Caco-2 (cell line): ENCODE measurements around the gene TVP23A. TPM values are rescaled to one million over a fixed set of nuclear protein-coding genes. Genes with fewer than 3 reads are reported as not detected.
A peak's percentile ranks its signal among the peaks of the same experiment; 100 is the strongest.
"Not testable (repeated sequence)": the region's sequence is repeated elsewhere in the genome, so short reads cannot be mapped to it uniquely, and the experiment has no call there.

Experiments
- BruUV-seq: library from RNA; stranded (reverse); fragments of 400-500 nt; replicated peaks from 2 replicates; lab custom pipeline; 2021; lab: Mats Ljungman, UMichigan
- CTCF ChIA-PET: fragments of 300-600 bp; sonication (Branson Sonifier 250); formaldehyde crosslinking; loops from one replicate; lab custom pipeline; 2022; ENCODE audit warnings: antibody characterized with exemption; lab: Charles Lee
- POLR2A ChIA-PET: fragments of 300-600 bp; sonication (Branson Sonifier 250); formaldehyde crosslinking; loops from one replicate; lab custom pipeline; 2022; ENCODE audit warnings: antibody characterized with exemption; lab: Charles Lee
- DNase-seq, 2 experiments: peaks; one replicate each; pipeline versions ENCODE4 v3.0.0 to v3.0.0-alpha.2; 2020 to 2022
- H3K27me3 ChIP-seq: replicated peaks from 2 replicates; pipeline ENCODE4 v1.6.0; 2011; ENCODE audit warnings: low read length; ENCODE audit not compliant: control insufficient read depth, insufficient read depth
- H3K36me3 ChIP-seq: 2 replicates; pipeline ENCODE4 v1.5.1; 2011; ENCODE audit warnings: low read length; ENCODE audit not compliant: control insufficient read depth, insufficient read depth
- H3K4me1 ChIP-seq: fragments of 250-450 bp; sonication (Bioruptor Pico); 2 replicates; pipeline ENCODE4 v1.5.1; 2020; ENCODE audit warnings: mild to moderate bottlenecking
- H3K4me3 ChIP-seq: 2 replicates; pipeline ENCODE4 v1.5.1; 2011; ENCODE audit warnings: low read depth, mild to moderate bottlenecking, control low read depth, low read length
- H3K9me3 ChIP-seq: fragments of 250-450 bp; sonication (Bioruptor Pico); 2 replicates; pipeline ENCODE4 v1.5.1; 2020; ENCODE audit warnings: mild to moderate bottlenecking, moderate library complexity
- H3K27ac Mint-ChIP-seq: one replicate; pipeline ENCODE4 v1.8.0; 2022; ENCODE audit warnings: mixed read lengths; ENCODE audit not compliant: unreplicated experiment
- H3K27me3 Mint-ChIP-seq: one replicate; pipeline ENCODE4 v1.8.0; 2022; ENCODE audit warnings: mixed read lengths; ENCODE audit not compliant: insufficient read depth, unreplicated experiment
- H3K36me3 Mint-ChIP-seq: one replicate; pipeline ENCODE4 v1.8.0; 2022; ENCODE audit warnings: mild to moderate bottlenecking, mixed read lengths; ENCODE audit not compliant: insufficient read depth, unreplicated experiment
- H3K4me1 Mint-ChIP-seq: one replicate; pipeline ENCODE4 v1.8.0; 2022; ENCODE audit warnings: low read depth, mixed read lengths; ENCODE audit not compliant: unreplicated experiment
- H3K4me3 Mint-ChIP-seq: one replicate; pipeline ENCODE4 v1.8.0; 2022; ENCODE audit warnings: mild to moderate bottlenecking, moderate library complexity, mixed read lengths; ENCODE audit not compliant: unreplicated experiment
- H3K9me3 Mint-ChIP-seq: one replicate; pipeline ENCODE4 v1.8.0; 2022; ENCODE audit warnings: mixed read lengths; ENCODE audit not compliant: unreplicated experiment
- intact Hi-C: fragments of 100-400 bp; cut with micrococcal nuclease; formaldehyde crosslinking; loops from one replicate; pipeline ENCODE4 v1.10.0; 2022; ENCODE audit not compliant: unreplicated experiment
- total RNA-seq: library from RNA; stranded (reverse); gene quantifications from 2 replicates; pipeline ENCODE4 v1.2.3, GENCODE V29; 2022
- TF ChIP-seq, protein P1 (sequence below), 2 experiments: fragments of 200-600 bp in 1 of 2; IDR thresholded peaks; 1 replicate in 1 of 2; 2 replicates in 1 of 2; pipeline versions ENCODE4 v1.5.1 to v1.8.0; 2011 to 2022; ENCODE audit warnings: antibody characterized with exemption in 1 of 2, control low read depth in 1 of 2, inconsistent platforms in 1 of 2, low read depth in 1 of 2, low read length in 1 of 2, mild to moderate bottlenecking in 1 of 2, moderate library complexity in 1 of 2; ENCODE audit not compliant: insufficient read depth in 1 of 2, severe bottlenecking in 1 of 2, unreplicated experiment in 1 of 2

Gene TVP23A
- total RNA-seq, 1 experiment from 2014 or later, result not detected

DNA sequence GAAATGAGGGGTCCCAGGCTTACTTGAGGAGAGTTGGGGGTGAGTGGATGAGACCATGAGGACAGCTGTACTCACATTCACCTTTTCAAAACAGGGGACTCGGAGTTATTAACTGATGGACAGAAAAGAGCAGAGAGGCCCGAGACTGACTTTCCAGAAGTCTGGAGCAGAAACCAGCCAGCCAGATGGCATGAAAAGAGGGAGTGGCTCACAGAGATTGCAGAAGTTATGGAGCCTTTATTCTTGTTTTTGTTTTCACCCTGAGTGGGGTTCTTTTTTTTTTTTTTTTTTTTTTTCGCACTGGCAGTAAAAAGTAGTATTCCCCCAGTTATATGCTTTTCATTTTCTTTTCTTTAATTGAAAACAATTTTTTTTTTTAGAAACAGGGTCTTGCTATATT, 18.9 kb downstream of the TVP23A start:
- Mint-ChIP-seq H3K4me1 (no peaks in the 10 kb centered on the region), H3K36me3 (no peaks in the 10 kb centered on the region), H3K4me3 (no peak overlapping the region), H3K9me3 (no peaks in the 10 kb centered on the region), H3K27ac (no peak overlapping the region), H3K27me3 (no peaks in the 10 kb centered on the region)
- H3K36me3 ChIP-seq, result no peaks in the 10 kb centered on the region
- POLR2A ChIA-PET, result no interaction called here
- H3K9me3 ChIP-seq, result no peaks in the 10 kb centered on the region
- no peaks in the 10 kb centered on the region for H3K4me1 ChIP-seq
- intact Hi-C loops, result no loop called here
- H3K27me3 ChIP-seq, result no peaks in the 10 kb centered on the region
- TF ChIP-seq, protein P1, sequence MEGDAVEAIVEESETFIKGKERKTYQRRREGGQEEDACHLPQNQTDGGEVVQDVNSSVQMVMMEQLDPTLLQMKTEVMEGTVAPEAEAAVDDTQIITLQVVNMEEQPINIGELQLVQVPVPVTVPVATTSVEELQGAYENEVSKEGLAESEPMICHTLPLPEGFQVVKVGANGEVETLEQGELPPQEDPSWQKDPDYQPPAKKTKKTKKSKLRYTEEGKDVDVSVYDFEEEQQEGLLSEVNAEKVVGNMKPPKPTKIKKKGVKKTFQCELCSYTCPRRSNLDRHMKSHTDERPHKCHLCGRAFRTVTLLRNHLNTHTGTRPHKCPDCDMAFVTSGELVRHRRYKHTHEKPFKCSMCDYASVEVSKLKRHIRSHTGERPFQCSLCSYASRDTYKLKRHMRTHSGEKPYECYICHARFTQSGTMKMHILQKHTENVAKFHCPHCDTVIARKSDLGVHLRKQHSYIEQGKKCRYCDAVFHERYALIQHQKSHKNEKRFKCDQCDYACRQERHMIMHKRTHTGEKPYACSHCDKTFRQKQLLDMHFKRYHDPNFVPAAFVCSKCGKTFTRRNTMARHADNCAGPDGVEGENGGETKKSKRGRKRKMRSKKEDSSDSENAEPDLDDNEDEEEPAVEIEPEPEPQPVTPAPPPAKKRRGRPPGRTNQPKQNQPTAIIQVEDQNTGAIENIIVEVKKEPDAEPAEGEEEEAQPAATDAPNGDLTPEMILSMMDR (IDR thresholded peaks at IDR 0.05; ENCODE audit: insufficient read depth in 1 of 2, low read depth in 1 of 2, low read length in 1 of 2, severe bottlenecking in 1 of 2, unreplicated experiment in 1 of 2), result no peak
- CTCF ChIA-PET, result no interaction called here
- no peak for DNase-seq
- BruUV-seq, result no TSS peak
- H3K4me3 ChIP-seq, result no peak overlapping the region

DNA sequence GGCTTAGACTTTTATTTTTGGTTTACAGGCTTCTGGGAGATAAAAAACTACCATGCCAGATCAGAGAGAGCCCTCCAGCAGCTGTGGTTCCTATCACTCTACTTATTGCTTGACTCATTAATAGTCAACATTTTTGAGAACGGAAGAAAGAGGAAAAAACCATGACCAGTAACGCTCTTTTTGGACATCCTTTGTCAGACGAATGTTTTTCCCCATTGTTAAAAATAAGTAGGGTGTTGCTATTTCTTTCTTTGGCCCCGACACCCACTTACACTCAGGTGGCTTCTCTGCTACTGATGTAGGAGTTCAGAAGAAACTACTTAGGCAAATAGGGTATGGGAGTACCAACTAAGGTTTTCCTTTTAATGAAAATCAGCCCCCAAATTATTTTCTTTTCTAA, 27.5 kb downstream of the TVP23A start:
- no peak overlapping the region for H3K4me3 ChIP-seq
- no peaks in the 10 kb centered on the region for H3K27me3 ChIP-seq
- peaks cover 7% of the 10 kb centered on the region for H3K4me1 Mint-ChIP-seq
- 0 out of 2 replicates have a peak, but pooled peaks cover 8% of the 10 kb centered on the region for H3K4me1 ChIP-seq
- no peaks in the 10 kb centered on the region for H3K36me3 ChIP-seq
- H3K4me3 Mint-ChIP-seq, result no peak overlapping the region
- H3K9me3 Mint-ChIP-seq, result peaks cover 9% of the 10 kb centered on the region
- TF ChIP-seq, protein P1 (IDR thresholded peaks at IDR 0.05; ENCODE audit: insufficient read depth in 1 of 2, low read depth in 1 of 2, low read length in 1 of 2, severe bottlenecking in 1 of 2, unreplicated experiment in 1 of 2), result no peak
- POLR2A ChIA-PET, result no interaction called here
- no peaks in the 10 kb centered on the region for H3K9me3 ChIP-seq
- H3K27ac Mint-ChIP-seq, result no peak overlapping the region
- H3K27me3 Mint-ChIP-seq, result no peaks in the 10 kb centered on the region
- CTCF ChIA-PET, result no interaction called here
- no TSS peak for BruUV-seq
- no peaks in the 10 kb centered on the region for H3K36me3 Mint-ChIP-seq
- no peak for DNase-seq
- intact Hi-C loops, result no loop called here

DNA sequence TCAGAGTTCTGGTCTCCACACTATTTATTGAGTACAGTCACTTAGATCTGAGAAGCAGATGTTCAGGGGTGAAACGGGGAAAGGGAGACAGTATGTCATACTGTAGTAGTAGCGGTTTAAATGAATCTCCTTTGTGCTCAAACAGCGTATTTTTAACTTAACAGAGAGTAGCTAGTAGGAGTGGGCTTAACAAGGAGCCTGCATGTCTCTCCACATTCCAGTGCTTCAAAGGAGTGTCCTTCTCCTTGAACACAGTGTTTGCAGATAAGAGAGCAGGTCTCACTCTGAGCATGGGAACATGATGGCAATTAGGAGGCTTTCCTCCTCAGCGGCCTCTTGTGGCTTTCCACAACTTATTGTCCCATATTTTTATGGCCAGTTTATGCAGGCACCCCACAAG, 30.0 kb downstream of the TVP23A start:
- H3K36me3 Mint-ChIP-seq, H3K27ac Mint-ChIP-seq, BruUV-seq, H3K4me1 Mint-ChIP-seq, POLR2A ChIA-PET, H3K9me3 Mint-ChIP-seq, H3K4me3 ChIP-seq, H3K4me1 ChIP-seq, H3K9me3 ChIP-seq, H3K4me3 Mint-ChIP-seq, H3K36me3 ChIP-seq, H3K27me3 ChIP-seq, H3K27me3 Mint-ChIP-seq, intact Hi-C loops: not testable (repeated sequence)
- CTCF ChIA-PET, result interaction anchor here (0.9 kb wide), 1 partner anchor 162 kb away, joined by 4 read pairs; no protein-coding TSS in a partner anchor
- peak; percentile 37 to 38 for DNase-seq

DNA sequence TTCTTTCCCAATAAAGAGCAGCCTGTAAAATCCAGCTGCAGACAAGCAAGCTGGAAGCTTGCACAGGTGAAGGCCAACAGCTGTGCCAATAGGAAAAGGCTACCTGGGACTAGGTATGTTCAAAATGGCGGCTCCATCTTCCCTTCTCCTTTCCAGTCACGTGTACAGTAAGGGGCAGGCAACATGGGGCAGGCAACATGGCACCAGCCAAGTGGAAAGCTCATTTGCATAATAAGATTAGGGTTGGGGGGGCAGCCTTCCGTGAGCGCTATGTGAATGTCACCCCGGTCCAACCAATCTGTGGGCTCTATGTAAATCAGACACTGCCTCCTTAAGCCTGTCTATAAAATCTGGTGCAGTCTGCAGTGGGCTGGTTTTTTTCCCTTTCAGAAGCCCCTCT, 31.3 kb downstream of the TVP23A start:
- H3K27ac Mint-ChIP-seq, result no peak overlapping the region
- H3K4me1 Mint-ChIP-seq, result peaks cover 7% of the 10 kb centered on the region
- Histone ChIP-seq H3K4me3 (no peak overlapping the region), H3K9me3 (no peaks in the 10 kb centered on the region), H3K4me1 (0 out of 2 replicates have a peak, but pooled peaks cover 8% of the 10 kb centered on the region), H3K27me3 (no peaks in the 10 kb centered on the region), H3K36me3 (no peaks in the 10 kb centered on the region)
- no peaks in the 10 kb centered on the region for H3K36me3 Mint-ChIP-seq
- peaks cover 6% of the 10 kb centered on the region for H3K9me3 Mint-ChIP-seq
- no TSS peak for BruUV-seq
- DNase-seq, result no peak
- CTCF ChIA-PET, result no interaction called here
- no peak overlapping the region for H3K4me3 Mint-ChIP-seq
- TF ChIP-seq, protein P1 (IDR thresholded peaks at IDR 0.05; ENCODE audit: insufficient read depth in 1 of 2, low read depth in 1 of 2, low read length in 1 of 2, severe bottlenecking in 1 of 2, unreplicated experiment in 1 of 2), result no peak
- POLR2A ChIA-PET, result no interaction called here
- no peaks in the 10 kb centered on the region for H3K27me3 Mint-ChIP-seq
- intact Hi-C loops, result no loop called here
